HG03432 (cell line): ENCODE data around the gene PDE5A.

Experiments used
- ATAC-seq: cut with Tn5 transposase; IDR thresholded peaks from one replicate; pipeline ENCODE4 v1.9.1; 2021; ENCODE audit warnings: mild to moderate bottlenecking, moderate library complexity; ENCODE audit not compliant: unreplicated experiment

PDE5A gene

DNA sequence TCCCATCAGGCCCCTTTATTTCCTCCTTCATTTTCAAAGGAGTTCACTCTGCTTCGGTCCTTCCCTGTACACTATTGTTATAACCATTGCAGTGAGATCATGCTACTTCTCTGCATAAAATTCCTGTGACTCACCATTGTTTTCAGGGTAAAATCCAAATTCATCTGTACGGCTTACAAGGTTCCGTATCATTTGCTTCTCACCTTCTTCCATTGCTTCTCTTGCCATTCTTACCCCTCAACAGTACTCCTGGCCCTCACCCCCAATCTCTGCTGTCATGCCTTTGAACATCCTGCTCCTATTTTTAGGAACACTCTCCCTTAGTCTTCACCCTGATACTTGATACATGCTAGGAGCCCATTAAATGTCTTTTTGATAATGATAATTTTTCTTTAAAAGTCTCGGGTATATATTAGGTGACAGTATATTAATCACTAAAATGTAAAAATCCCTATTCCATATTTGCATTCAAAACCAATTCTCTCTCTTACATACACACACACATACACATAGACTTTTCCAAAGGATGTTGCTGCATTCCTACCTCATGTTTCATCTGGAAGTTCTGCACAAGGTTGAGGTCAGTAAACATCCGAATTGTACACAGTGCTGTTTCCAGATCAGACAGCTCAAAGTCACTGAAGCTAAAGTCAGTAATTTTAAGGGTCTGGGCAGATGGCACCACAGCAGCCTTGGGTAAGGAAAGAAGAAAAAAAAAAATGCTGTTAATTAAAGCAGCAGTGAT, 103.4 kb downstream of the PDE5A start:
- no peak for ATAC-seq

DNA sequence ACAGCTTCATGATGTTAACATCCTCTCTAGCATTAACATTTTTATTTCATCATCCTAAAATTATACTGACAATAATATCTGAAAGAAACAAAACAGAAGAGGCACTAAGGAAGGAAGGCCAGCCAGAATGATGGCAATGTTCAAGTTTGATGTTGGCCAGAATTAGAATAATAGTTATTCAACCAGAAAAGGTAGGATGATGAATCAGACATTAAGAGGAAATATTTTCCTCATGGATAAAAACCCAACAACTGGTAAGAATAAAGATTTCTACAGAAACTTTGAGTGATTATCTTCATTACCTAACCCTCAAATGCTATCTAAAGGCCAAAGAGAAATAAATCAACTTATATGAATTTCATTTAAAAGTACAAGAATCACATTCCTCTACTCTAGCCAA, 105.2 kb downstream of the PDE5A start:
- ATAC-seq: no peak

DNA sequence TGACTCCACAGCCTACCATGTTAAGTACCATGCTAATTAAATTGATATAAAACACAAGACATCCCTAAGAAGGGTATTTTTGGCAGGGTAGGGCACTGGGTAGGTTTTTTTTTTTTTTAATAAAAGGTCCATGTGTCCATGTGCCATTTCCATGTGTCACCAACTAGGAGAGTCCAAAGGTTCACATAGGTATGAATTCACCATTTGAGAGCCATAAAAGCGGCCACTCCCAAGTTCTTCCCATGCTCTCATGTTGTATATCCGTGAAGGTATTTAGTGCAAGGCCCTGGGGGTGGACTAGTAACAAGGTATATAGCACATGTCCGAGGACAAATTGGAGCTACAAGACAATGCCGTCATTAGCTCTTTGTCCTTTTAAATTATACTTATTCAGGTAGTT, 107.3 kb downstream of the PDE5A start:
- no peak for ATAC-seq

DNA sequence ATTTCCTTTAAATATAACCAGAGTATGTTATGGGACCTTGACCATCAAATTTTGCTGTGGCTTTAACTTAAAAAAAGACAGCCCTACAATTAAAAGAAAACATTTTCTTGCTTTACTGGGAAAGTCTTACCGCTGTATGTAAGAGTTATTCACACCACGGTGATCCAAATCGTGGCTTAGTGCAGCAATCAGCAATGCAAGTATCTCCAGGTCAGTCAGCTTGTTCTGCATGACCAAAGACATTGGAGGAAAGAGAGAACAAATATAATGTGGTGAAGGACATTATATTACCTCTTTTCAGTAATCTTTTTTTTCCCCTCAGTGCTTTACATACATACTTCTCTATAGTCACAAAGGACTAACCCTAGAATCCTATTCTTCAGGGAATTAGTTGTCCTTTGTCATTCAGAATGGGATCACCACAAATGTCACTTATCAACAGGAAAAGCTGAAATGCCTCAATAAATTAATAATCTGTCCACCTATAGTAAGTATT, 109.6 kb downstream of the PDE5A start:
- no peak for ATAC-seq

DNA sequence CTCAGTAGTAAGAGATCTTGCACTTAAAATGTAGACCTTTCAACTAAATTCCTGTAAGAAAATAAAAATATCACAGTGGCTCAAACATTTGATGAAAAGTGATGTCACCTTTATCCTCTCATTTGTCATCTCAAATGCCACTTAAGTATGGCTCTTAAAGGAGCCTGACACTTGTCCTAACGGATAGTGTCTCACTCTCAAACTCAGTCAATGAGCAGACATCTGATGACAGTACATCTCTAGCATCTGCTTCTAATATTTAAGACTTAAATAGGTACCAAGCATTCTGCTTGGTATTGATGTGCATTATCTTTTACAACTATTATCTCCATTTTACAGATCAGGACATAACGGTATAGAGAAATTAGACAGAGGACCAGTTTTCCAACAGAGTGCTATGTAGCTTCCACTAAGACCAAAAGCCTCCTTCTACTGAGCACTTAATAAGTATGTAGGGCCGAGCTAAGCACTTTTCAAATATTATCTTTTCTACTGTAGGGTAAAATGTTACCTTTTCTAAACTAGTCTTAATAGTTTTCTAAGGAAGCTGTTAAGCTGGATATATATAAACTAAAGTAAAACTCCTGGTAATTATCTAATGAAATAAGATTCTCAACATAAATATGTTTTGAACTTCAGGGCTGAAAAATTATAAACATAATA, 110.2 kb downstream of the PDE5A start:
- no peak for ATAC-seq

DNA sequence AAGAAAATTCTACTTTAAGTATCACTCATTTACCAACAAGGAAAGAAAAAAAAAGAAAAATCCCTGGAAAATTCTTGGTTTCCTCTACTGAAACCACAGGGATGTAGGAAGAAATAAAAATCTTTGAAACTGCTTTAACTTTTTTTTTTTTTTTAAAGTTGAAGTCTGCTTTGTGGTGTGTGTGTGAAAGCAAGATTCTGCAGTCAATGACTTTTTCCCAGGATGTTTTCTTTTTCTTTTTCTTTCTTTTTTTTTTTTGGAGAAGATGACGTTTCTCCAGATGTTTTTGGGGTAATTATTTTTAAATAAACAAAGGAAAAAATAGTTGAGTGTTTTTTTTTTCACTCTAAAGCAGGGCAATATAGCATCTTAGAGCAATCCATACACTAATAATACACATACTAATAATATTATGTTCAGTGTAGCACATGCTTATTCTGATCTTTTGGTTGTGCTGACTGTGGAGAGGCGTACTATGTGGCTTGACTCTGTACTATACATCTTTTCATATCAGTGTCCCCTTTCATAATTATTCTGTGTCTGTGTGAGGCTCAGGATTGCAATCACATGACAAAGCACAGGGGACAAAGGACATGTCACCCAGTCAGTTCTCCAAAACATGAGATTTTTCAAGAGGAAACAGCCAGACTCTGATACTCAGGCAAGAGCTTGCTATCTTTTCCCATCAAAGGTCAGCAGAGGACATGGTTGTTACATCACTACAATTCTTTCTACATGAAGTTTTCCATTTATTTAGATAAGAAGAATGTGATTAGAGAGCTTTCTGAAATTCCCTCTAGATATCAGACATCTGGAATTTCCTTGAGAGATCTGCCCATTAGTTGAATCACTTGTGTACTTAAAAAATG, 111.0 kb downstream of the PDE5A start:
- no peak for ATAC-seq

GRCh38 chr4:119512398-119512797, 116.2 kb downstream of the PDE5A start:
- ATAC-seq: no peak

- ATAC-seq: no peak
Observed at GRCh38 chr4:119510395-119511149, 118.0 kb downstream of the PDE5A start.

GRCh38 chr4:119508281-119508680, 120.3 kb downstream of the PDE5A start:
- no peak for ATAC-seq

- ATAC-seq: no peak
Observed at GRCh38 chr4:119506806-119507205, 121.8 kb downstream of the PDE5A start.

- ATAC-seq: no peak
Observed at GRCh38 chr4:119504616-119505015, 124.0 kb downstream of the PDE5A start.

GRCh38 chr4:119501740-119502139, 126.9 kb downstream of the PDE5A start:
- ATAC-seq: no peak

- no peak for ATAC-seq
Observed at GRCh38 chr4:119498527-119498926, 130.1 kb downstream of the PDE5A start.

- ATAC-seq: no peak
Observed at GRCh38 chr4:119493886-119494285, 134.7 kb downstream of the PDE5A start.

GRCh38 chr4:119493419-119493818, 135.2 kb downstream of the PDE5A start:
- no peak for ATAC-seq

- ATAC-seq: peak; percentile 61
Observed at GRCh38 chr4:119490335-119490734, 138.3 kb downstream of the PDE5A start.

GRCh38 chr4:119489305-119489704, 139.3 kb downstream of the PDE5A start:
- ATAC-seq: no peak

DNA sequence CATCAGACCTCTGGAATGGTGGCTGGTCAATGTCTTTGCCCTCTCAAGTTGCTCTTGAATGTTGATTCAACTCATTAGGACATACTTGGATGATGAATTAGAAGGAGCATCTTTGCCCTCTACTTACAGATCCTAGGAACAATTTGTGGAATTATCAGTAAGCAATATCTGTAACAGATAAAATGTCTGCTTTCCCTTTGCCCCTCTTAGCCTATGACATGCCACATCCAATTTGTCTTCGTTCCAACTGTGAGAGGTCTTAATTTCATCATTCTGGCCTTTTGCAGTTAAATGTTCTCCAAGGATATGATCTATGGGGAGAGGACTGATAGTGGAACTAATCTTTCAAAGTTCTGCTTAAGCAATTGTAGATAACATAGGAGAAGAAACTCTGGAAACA, 148.3 kb downstream of the PDE5A start:
- ATAC-seq: no peak

DNA sequence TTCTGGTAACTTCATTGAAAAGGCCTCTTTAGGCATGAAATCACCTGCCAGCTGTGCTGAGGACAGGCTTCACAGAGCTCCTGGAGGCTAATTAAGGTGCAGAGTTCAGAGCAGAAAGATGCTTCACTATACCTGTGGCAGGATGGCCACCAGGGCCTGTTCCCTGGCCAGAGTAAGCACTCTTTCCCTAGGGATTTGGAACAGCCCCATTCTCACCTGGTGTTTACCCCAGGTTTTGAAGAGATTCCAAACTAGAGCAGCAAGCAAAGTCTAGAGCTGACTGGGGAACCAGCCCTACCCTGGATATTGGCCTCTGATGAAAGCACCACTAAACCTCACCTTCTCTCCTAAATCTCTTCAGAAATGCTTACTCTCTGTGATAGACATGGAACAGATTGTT, 148.8 kb downstream of the PDE5A start:
- ATAC-seq: no peak

DNA sequence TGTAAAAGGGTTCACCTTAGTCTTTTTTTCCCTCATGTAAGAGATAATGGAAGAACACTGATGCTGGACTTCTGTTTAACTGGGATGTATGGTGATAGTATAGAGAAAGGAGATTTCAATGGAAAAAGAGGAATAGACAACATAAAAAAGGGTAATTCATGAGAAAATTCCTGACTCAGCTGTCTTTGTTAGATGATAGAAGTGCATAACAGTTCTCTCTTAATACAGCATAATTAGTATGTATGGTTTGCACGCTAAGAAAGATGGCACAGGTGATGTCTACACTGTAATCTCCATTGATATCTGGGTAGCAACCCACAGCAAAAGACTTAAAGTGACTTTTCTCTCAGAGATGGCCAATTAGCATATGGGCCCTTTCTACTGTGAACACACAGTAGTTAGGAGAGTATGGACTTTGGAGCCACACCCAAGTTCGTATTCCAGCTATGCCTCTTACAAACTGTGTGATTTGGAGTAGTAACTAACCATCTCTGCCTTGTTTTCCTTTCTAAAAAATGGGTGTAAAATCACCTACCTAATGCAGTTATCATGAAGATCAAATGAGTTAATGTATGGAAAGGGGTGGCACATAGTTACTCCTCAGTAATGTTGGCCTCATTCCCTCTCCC, 149.3 kb downstream of the PDE5A start:
- ATAC-seq: no peak
